Measurements from ENCODE around the gene UMODL1.

UMODL1 gene, protein sequence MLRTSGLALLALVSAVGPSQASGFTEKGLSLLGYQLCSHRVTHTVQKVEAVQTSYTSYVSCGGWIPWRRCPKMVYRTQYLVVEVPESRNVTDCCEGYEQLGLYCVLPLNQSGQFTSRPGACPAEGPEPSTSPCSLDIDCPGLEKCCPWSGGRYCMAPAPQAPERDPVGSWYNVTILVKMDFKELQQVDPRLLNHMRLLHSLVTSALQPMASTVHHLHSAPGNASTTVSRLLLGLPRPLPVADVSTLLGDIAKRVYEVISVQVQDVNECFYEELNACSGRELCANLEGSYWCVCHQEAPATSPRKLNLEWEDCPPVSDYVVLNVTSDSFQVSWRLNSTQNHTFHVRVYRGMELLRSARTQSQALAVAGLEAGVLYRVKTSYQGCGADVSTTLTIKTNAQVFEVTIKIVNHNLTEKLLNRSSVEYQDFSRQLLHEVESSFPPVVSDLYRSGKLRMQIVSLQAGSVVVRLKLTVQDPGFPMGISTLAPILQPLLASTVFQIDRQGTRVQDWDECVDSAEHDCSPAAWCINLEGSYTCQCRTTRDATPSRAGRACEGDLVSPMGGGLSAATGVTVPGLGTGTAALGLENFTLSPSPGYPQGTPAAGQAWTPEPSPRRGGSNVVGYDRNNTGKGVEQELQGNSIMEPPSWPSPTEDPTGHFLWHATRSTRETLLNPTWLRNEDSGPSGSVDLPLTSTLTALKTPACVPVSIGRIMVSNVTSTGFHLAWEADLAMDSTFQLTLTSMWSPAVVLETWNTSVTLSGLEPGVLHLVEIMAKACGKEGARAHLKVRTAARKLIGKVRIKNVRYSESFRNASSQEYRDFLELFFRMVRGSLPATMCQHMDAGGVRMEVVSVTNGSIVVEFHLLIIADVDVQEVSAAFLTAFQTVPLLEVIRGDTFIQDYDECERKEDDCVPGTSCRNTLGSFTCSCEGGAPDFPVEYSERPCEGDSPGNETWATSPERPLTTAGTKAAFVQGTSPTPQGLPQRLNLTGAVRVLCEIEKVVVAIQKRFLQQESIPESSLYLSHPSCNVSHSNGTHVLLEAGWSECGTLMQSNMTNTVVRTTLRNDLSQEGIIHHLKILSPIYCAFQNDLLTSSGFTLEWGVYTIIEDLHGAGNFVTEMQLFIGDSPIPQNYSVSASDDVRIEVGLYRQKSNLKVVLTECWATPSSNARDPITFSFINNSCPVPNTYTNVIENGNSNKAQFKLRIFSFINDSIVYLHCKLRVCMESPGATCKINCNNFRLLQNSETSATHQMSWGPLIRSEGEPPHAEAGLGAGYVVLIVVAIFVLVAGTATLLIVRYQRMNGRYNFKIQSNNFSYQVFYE

DNA sequence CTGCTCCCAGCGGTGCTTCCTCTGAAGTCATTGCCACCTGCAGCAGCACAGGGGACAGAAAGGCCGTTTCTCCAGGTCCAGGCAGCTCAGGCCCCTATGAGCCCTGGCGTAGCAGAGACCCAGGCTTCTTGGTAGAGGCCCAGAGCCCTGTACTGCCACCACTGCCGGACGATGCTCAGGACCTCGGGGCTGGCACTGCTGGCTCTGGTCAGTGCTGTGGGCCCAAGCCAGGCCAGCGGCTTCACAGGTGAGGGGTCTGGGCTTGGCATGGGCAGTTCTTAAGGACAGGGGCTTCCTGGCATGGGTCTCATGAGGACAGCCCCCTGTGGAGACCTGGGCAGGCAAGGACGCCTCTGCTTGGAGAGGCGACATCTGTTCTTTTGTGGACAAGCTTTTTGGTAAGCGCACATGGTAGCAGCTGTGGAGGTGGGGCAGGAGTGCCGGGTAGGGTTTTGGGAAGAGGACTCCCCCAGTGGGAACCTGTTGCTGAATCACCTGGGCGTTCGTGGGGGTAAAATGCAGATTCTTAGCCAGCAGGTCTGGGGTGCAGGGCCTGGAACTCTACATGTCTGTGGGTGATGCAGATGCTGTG is at the start of gene UMODL1:
UMODL1 (plus strand) TSS at position 172 of the 592 bp plus-strand sequence; CDS start at position 172, 0 bp downstream.
- in situ Hi-C loops (cut with HindIII; ENCODE audit: low sequenced_read_pairs): no loop called here

GRCh38 chr21:42021371-42022090 is 49.6 kb upstream of the UMODL1 start:
- in situ Hi-C loops (cut with HindIII; ENCODE audit: low sequenced_read_pairs): no loop called here

- in situ Hi-C loops (cut with HindIII; ENCODE audit: low sequenced_read_pairs): no loop called here
Measured at GRCh38 chr21:42022091-42022430, 49.1 kb upstream of the UMODL1 start.

DNA sequence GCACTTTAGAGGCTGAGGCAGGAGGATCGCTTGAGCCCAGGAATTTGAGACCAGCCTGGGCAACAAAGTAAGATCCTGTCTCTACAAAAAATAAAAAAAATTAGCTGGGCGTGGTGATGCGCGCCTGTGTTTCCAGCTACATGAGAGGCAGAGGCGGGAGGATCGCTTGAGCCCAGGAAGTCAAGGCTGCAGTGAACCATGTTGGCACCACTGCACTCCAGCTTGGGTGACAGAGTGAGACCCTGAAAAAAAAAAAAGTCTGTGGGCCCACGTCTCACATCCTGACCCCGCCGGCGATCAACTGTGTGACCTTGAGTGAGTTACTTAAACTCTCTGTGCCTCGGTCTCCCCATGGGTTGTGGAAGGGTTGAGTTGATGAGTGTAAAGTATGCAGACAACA is 48.2 kb upstream of the UMODL1 start:
- in situ Hi-C loops (cut with HindIII; ENCODE audit: low sequenced_read_pairs): no loop called here

GRCh38 chr21:42025376-42026081 is 45.6 kb upstream of the UMODL1 start:
- in situ Hi-C loops (cut with HindIII; ENCODE audit: low sequenced_read_pairs): no loop called here

DNA sequence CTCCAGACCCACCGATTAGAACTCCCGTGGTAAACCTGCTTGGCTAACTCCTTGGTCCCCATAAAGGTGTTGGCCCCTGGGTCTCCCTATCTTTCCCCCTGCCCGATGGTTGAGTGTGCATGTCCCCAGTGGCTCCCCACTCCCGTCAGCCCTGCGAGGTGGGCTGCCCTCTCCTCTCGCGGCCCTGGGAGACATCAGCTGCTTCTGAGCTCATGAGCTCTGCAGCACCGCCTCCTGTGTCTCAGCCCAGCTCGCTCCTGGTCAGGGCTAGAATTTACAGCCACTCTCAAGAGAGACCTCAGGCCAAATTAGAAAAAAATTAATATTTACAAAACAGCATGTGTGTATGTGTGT is 45.1 kb upstream of the UMODL1 start:
- in situ Hi-C loops (cut with HindIII; ENCODE audit: low sequenced_read_pairs): no loop called here

GRCh38 chr21:42027085-42027821 is 43.9 kb upstream of the UMODL1 start:
- in situ Hi-C loops (cut with HindIII; ENCODE audit: low sequenced_read_pairs): no loop called here

- in situ Hi-C loops (cut with HindIII; ENCODE audit: low sequenced_read_pairs): no loop called here
Measured at GRCh38 chr21:42027822-42028765, 43.0 kb upstream of the UMODL1 start.

DNA sequence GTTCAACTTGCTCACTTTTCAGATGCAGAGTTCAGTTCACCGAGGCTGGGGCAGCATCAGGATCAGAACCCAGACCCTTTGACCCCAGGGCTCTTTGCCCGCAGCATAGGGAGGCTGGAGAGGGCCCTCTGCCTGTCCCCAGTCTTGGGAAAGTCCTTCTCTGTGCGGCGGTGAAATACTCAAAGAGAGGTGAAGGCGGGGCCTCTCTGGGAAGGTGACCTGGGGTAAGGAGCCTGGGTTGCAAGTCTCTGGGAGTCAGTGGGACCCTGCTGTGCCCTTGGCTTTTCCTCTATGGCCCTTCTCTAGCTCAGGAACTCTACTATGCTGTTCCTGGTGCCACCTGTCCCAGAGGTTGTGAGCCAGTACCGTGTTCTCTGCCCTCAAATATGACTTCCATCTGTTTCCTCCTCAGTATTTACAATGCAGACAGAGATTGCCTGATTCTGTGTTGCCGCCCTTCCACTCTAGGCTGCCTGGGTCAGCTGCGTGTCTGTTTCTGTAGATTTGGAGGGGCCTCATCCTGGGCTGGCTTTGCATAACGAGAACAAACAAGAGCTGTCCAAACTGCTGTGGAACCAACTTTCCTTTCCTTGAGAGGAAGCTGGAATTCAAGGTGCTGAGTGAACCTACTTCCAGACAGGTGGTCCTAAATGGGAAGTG is 42.2 kb upstream of the UMODL1 start:
- in situ Hi-C loops (cut with HindIII; ENCODE audit: low sequenced_read_pairs): no loop called here

GRCh38 chr21:42030311-42030710 is 40.8 kb upstream of the UMODL1 start:
- in situ Hi-C loops (cut with HindIII; ENCODE audit: low sequenced_read_pairs): no loop called here

DNA sequence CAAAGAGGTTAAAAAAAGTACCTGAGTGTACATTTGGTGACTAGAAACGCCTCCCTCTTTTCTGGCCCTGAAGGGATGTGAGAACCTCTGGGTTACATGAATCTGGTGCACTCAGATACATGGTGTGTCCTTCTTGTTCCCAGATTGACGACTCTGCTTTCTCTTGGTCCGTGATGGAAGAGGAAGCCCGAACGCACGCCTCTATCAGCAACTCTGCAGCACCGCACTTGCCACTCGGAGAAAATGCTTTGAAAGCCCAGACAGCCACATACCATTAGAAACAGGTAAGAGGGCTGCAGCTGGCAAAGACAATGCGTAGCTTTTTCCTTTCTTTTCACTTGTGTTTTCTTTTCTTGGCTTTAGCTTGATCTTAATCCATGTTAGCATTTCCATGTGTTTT is 39.9 kb upstream of the UMODL1 start:
- in situ Hi-C loops (cut with HindIII; ENCODE audit: low sequenced_read_pairs): no loop called here

DNA sequence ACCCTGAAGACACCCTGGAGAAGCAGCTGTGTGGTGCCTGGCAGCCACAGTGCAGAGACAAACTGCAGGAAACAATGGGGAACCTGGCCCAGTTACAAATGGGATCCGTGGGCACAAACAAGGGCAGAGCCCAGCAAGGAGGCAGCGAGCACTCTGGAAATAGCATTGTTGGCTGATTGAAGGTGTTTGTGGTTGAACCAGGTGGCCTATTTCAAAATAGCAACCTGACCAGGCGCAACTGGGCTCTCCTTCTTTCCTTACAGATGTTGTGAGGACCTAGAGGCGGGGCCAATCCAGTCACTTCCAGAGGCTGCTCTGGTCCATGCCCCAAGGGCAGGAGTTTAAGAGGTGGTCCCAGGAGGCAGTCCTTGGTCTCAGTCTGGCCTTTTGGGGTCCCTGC is 39.3 kb upstream of the UMODL1 start:
- in situ Hi-C loops (cut with HindIII; ENCODE audit: low sequenced_read_pairs): no loop called here

DNA sequence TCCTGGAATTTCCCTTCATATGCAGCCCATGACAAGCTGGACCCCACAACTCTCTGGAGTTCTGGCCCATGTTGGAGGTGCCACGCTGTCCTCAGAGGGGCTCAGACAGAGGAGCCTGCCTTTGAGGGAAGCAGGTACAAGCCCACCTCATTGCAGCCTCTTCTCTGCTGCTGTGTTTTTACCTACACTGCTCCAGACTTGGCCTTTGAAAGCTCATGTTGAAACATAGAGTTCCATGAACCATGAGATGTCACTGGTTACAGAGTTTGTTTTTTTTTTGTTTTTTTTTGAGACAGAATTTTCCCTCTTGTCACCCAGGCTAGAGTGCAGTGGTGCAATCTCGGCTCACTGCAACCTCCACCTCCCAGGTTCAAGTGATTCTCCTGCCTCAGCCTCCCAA is 38.9 kb upstream of the UMODL1 start:
- in situ Hi-C loops (cut with HindIII; ENCODE audit: low sequenced_read_pairs): no loop called here

DNA sequence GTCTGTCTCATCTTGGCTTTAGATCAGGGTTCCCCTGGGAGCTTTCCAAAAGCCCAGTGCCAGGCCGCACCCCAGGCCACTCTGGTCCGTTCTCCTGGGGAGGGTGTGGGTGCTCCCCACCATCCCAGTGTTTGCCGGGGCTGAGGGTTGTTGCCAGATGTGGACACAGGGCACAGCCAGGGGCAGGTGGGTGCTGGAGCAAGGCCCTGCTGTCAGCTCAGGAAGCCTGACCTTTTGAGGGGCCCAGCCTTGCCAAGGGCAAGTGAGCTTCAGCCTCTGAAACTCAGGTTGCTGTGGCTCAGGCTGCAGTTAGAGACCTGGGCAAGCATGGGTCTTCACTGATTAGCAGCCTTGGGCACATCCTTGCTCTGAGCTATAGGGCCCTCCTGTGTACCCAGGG is 38.1 kb upstream of the UMODL1 start:
- in situ Hi-C loops (cut with HindIII; ENCODE audit: low sequenced_read_pairs): no loop called here

GRCh38 chr21:42036313-42036712 is 34.8 kb upstream of the UMODL1 start:
- in situ Hi-C loops (cut with HindIII; ENCODE audit: low sequenced_read_pairs): no loop called here

DNA sequence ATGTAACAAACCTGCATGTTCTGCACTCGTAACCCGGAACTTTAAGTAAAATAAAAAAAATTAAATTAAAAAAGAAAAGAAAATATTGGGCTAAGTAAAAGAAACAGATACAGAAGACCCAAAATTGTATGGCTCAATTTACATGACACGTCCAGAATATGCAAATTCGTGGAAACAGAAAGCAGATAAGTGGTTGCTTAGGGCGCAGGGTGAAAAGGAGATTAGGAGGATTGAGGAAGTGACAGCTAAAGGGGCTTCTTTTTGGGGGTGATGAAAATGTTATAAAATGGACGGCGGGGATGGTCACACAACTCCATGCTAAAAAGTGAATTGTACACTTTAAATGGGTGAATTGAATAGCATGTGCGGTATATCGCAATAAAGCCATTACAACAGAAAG is 33.6 kb upstream of the UMODL1 start:
- in situ Hi-C loops (cut with HindIII; ENCODE audit: low sequenced_read_pairs): no loop called here

DNA sequence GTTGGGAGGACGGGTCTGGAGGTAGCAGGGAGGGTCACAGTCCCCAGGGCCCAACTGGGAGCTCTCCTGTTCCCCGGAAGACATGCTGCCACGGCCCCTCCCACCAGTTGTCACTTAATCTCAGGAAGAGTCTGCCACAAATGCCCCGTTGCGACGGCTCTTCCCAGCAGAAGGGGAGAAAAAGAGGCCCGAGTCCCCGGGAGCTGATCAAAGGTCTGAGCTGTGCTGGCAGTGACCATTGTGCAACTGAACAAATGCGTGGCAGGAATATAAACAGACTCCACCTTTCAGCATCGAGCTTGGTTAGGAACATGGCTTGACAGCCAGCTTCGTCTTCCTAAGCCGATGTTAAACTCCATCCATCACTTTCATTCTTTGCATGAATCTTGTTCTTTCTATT is 33.2 kb upstream of the UMODL1 start:
- in situ Hi-C loops (cut with HindIII; ENCODE audit: low sequenced_read_pairs): no loop called here
